Vagina (tissue), 2 donors: ENCODE data around the gene AATK. TPM values are rescaled to one million over a fixed set of nuclear protein-coding genes. Genes with fewer than 3 reads are reported as not detected.

Experiments used
- DNase-seq, 2 donors: peaks; one replicate each; pipeline ENCODE4 v3.0.0-alpha.2; 2017; ENCODE audit errors: extremely low spot score in 2 of 2
- H3K27ac ChIP-seq: fragments of 200-600 bp; sonication (generic); one replicate; pipeline ENCODE4 v1.5.1; 2019
- H3K27me3 ChIP-seq: fragments of 200-600 bp; sonication (generic); one replicate; pipeline ENCODE4 v1.5.1; 2019
- H3K36me3 ChIP-seq, 2 donors: fragments of 200-600 bp; sonication (generic); one replicate each; pipeline ENCODE4 v1.5.1; 2017 to 2019
- H3K4me1 ChIP-seq: fragments of 200-600 bp; sonication (generic); one replicate; pipeline ENCODE4 v1.5.1; 2019
- H3K4me3 ChIP-seq, 2 donors: fragments of 200-600 bp; sonication (generic); 1 replicate in 1 of 2; 2 replicates in 1 of 2; pipeline ENCODE4 v1.5.1; 2016 to 2019
- H3K9me3 ChIP-seq: fragments of 200-600 bp; sonication (generic); one replicate; pipeline ENCODE4 v1.5.1; 2019
- POLR2A ChIP-seq, 2 donors: fragments of 450-650 bp; IDR thresholded peaks; one replicate each; pipeline ENCODE4 v1.6.1; 2017; ENCODE audit warnings: antibody characterized with exemption in 2 of 2, mild to moderate bottlenecking in 2 of 2, moderate library complexity in 2 of 2
- POLR2AphosphoS5 ChIP-seq, 2 donors: sonication (generic); formaldehyde crosslinking; IDR thresholded peaks; one replicate each; pipeline ENCODE4 v1.9.0; 2017; ENCODE audit warnings: antibody characterized with exemption in 2 of 2, mild to moderate bottlenecking in 2 of 2, low read depth in 1 of 2; ENCODE audit not compliant: insufficient read depth in 1 of 2
- intact Hi-C: fragments of 100-400 bp; cut with DNase I; formaldehyde crosslinking; loops from one replicate; pipeline ENCODE4 v1.15.1; 2023
- total RNA-seq: library from RNA; depleted of rRNA; stranded (reverse); fragments of >200 nt; gene quantifications from one replicate; pipeline ENCODE4 v1.2.3, GENCODE V29; 2016
- TF ChIP-seq, protein P1 (sequence below), 3 experiments: fragments of 450-650 bp in 2 of 3; fragments of 200-600 bp in 1 of 3; sonication (generic) in 1 of 3; IDR thresholded peaks; one replicate each; pipeline ENCODE4 v1.5.1; 2017 to 2019; ENCODE audit warnings: antibody characterized with exemption in 3 of 3, mild to moderate bottlenecking in 2 of 3, moderate library complexity in 2 of 3

The AATK gene
- total RNA-seq, 1 donor from 2014 or later: 6.4 TPM

GRCh38 chr17:81209141-81209540 is 43.1 kb upstream of the AATK start:
- H3K4me3 ChIP-seq: no peak overlapping the region
- TF ChIP-seq, protein P1, sequence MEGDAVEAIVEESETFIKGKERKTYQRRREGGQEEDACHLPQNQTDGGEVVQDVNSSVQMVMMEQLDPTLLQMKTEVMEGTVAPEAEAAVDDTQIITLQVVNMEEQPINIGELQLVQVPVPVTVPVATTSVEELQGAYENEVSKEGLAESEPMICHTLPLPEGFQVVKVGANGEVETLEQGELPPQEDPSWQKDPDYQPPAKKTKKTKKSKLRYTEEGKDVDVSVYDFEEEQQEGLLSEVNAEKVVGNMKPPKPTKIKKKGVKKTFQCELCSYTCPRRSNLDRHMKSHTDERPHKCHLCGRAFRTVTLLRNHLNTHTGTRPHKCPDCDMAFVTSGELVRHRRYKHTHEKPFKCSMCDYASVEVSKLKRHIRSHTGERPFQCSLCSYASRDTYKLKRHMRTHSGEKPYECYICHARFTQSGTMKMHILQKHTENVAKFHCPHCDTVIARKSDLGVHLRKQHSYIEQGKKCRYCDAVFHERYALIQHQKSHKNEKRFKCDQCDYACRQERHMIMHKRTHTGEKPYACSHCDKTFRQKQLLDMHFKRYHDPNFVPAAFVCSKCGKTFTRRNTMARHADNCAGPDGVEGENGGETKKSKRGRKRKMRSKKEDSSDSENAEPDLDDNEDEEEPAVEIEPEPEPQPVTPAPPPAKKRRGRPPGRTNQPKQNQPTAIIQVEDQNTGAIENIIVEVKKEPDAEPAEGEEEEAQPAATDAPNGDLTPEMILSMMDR (IDR thresholded peaks at IDR 0.05): no peak
- TF ChIP-seq POLR2A (IDR thresholded peaks at IDR 0.05) (no peak), POLR2AphosphoS5 (IDR thresholded peaks at IDR 0.05; ENCODE audit: insufficient read depth in 1 of 2, low read depth in 1 of 2) (no peak)
- H3K27me3 ChIP-seq: no peaks in the 10 kb centered on the region
- H3K4me1 ChIP-seq: no peaks in the 10 kb centered on the region
- no peak for DNase-seq
- intact Hi-C loops: no loop called here
- no peak overlapping the region for H3K27ac ChIP-seq
- H3K36me3 ChIP-seq: peaks cover 0 to 12% of the 10 kb centered on the region in 2 donors
- no peaks in the 10 kb centered on the region for H3K9me3 ChIP-seq

DNA sequence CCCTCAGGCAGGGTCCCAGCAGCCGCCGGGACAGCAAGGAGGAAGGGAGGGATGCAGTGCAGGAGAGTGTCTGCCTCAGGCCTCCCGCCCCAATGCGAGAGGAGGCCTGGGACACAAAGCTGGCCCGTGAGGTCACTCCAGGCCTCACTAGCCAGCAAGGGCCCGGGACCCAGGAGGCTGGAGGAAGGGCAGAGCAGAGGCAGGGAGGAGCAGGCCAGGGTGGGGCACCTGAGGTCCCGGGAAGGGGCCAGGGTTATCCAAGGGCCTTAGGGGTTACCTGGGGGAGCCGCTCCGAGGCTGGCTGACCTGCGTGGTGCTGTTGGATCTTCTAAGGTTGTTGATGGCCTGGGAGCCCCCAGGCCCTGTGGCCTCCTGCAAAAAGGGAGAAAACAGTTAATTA is 42.6 kb upstream of the AATK start:
- H3K27ac ChIP-seq: no peak overlapping the region
- TF ChIP-seq, protein P1 (IDR thresholded peaks at IDR 0.05): no peak
- TF ChIP-seq POLR2AphosphoS5 (IDR thresholded peaks at IDR 0.05; ENCODE audit: insufficient read depth in 1 of 2, low read depth in 1 of 2): no peak
- TF ChIP-seq POLR2A (IDR thresholded peaks at IDR 0.05): no peak
- intact Hi-C loops: no loop called here
- H3K36me3 ChIP-seq: peaks cover 0 to 12% of the 10 kb centered on the region in 2 donors
- H3K27me3 ChIP-seq: no peaks in the 10 kb centered on the region
- H3K4me3 ChIP-seq: no peak overlapping the region
- no peaks in the 10 kb centered on the region for H3K4me1 ChIP-seq
- no peak for DNase-seq
- no peaks in the 10 kb centered on the region for H3K9me3 ChIP-seq

GRCh38 chr17:81207610-81208581 is 41.9 kb upstream of the AATK start:
- Histone ChIP-seq H3K9me3 (no peaks in the 10 kb centered on the region), H3K27ac (no peak overlapping the region), H3K4me1 (no peaks in the 10 kb centered on the region), H3K4me3 (no peak overlapping the region), H3K27me3 (no peaks in the 10 kb centered on the region), H3K36me3 (peaks cover 0 to 12% of the 10 kb centered on the region in 2 donors)
- no peak for TF ChIP-seq POLR2AphosphoS5 (IDR thresholded peaks at IDR 0.05; ENCODE audit: insufficient read depth in 1 of 2, low read depth in 1 of 2)
- TF ChIP-seq, protein P1 (IDR thresholded peaks at IDR 0.05): no peak
- TF ChIP-seq POLR2A (IDR thresholded peaks at IDR 0.05): no peak
- no peak for DNase-seq
- intact Hi-C loops: no loop called here

- no peak for TF ChIP-seq POLR2AphosphoS5 (IDR thresholded peaks at IDR 0.05; ENCODE audit: insufficient read depth in 1 of 2, low read depth in 1 of 2)
- no peak for TF ChIP-seq POLR2A (IDR thresholded peaks at IDR 0.05)
- TF ChIP-seq, protein P1 (IDR thresholded peaks at IDR 0.05): no peak
- intact Hi-C loops: no loop called here
These were observed 40.6 kb upstream of the AATK start for GRCh38 chr17:81206657-81207056.

GRCh38 chr17:81206166-81206565 is 40.1 kb upstream of the AATK start:
- H3K9me3 ChIP-seq: no peaks in the 10 kb centered on the region
- TF ChIP-seq POLR2AphosphoS5 (IDR thresholded peaks at IDR 0.05; ENCODE audit: insufficient read depth in 1 of 2, low read depth in 1 of 2) (no peak), POLR2A (IDR thresholded peaks at IDR 0.05) (no peak)
- TF ChIP-seq, protein P1 (IDR thresholded peaks at IDR 0.05): no peak
- H3K27me3 ChIP-seq: no peaks in the 10 kb centered on the region
- H3K4me1 ChIP-seq: no peaks in the 10 kb centered on the region
- H3K36me3 ChIP-seq: peaks cover 0 to 12% of the 10 kb centered on the region in 2 donors
- H3K4me3 ChIP-seq: no peak overlapping the region
- intact Hi-C loops: no loop called here
- H3K27ac ChIP-seq: no peak overlapping the region
- no peak for DNase-seq

More at GRCh38 chr17:81206657-81207056, 40.6 kb upstream of the AATK start:
- Histone ChIP-seq H3K36me3 (peaks cover 0 to 12% of the 10 kb centered on the region in 2 donors), H3K4me1 (no peaks in the 10 kb centered on the region), H3K27me3 (no peaks in the 10 kb centered on the region), H3K4me3 (no peak overlapping the region), H3K9me3 (no peaks in the 10 kb centered on the region), H3K27ac (no peak overlapping the region)
- DNase-seq: no peak
